Neuron (in vitro differentiated cells): ENCODE data around the gene PDP2.

Experiments
- H2AFZ ChIP-seq: one replicate; pipeline ENCODE4 v1.6.1; 2013; ENCODE audit warnings: low read depth, mild to moderate bottlenecking, inconsistent platforms, low read length, moderate library complexity
- H3K27me3 ChIP-seq: one replicate; pipeline ENCODE4 v1.6.1; 2013; ENCODE audit warnings: low read length; ENCODE audit not compliant: insufficient read depth
- H3K36me3 ChIP-seq: one replicate; pipeline ENCODE4 v1.6.1; 2013; ENCODE audit warnings: low read length; ENCODE audit not compliant: insufficient read depth
- H3K4me1 ChIP-seq: one replicate; pipeline ENCODE4 v1.6.1; 2013; ENCODE audit warnings: low read length; ENCODE audit not compliant: insufficient read depth
- H3K4me3 ChIP-seq: 2 replicates; pipeline ENCODE4 v1.5.1; 2013; ENCODE audit warnings: mild to moderate bottlenecking, low read length, moderate library complexity
- H3K9me3 ChIP-seq: one replicate; pipeline ENCODE4 v1.6.1; 2013; ENCODE audit warnings: low read length

Gene PDP2

DNA sequence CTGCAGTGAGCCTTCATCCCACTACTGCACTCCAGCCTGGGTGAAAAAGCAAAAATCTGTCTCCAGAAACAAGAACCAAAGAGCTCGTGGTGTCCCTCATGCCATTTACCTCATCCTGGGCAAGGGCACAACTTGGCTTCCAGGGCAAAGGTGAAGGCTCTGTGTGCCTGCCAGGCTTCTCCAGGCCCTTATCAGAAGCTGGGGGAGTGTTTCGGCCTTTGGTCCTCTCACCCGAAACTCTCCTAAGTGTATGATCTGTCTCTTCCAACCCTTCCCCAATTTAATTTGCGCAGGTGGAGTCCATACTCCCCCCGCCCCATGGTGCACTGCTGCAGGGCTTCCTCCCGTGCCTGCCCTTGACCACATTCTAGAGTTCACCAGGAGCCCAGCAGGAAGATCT, 56.1 kb downstream of the PDP2 start:
- Histone ChIP-seq H2AFZ (no peak overlapping the region), H3K4me1 (peaks cover 22% of the 10 kb centered on the region), H3K27me3 (no peaks in the 10 kb centered on the region), H3K4me3 (no peak overlapping the region), H3K36me3 (peaks cover 35% of the 10 kb centered on the region), H3K9me3 (no peaks in the 10 kb centered on the region)

DNA sequence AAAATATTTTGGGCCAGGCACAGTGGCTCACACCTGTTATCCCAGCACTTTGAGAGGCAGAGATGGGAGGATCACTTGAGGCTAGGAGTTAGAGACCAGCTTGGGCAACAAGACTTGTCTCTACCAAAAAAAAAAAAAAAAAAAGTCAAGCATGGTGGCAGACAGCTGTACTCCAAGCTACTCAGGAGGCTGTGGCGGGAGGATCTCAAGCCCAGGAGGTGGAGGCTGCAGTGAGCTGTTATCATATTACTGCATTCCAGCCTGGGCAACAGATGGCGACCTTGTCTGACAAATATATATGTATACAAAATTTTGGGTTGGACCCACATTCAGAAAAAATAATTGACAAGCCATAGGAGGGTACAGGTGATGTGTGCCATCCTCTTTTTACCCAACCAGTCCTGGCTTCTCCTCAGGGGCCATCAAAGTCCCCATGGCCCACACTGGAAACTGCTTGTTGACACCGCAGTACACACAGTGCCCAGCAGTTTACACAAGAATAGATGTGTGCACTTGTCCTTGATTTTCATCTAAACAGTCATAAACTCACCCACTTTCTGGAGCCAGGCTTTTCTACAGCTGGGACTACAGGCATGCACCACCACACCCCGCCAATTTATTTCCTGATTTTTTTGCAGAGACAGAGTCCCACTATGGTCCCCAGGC, 56.7 kb downstream of the PDP2 start:
- H3K9me3 ChIP-seq = no peaks in the 10 kb centered on the region
- H3K27me3 ChIP-seq = no peaks in the 10 kb centered on the region
- no peak overlapping the region for H3K4me3 ChIP-seq
- H2AFZ ChIP-seq = no peak overlapping the region
- peaks cover 22% of the 10 kb centered on the region for H3K4me1 ChIP-seq
- peaks cover 41% of the 10 kb centered on the region for H3K36me3 ChIP-seq

DNA sequence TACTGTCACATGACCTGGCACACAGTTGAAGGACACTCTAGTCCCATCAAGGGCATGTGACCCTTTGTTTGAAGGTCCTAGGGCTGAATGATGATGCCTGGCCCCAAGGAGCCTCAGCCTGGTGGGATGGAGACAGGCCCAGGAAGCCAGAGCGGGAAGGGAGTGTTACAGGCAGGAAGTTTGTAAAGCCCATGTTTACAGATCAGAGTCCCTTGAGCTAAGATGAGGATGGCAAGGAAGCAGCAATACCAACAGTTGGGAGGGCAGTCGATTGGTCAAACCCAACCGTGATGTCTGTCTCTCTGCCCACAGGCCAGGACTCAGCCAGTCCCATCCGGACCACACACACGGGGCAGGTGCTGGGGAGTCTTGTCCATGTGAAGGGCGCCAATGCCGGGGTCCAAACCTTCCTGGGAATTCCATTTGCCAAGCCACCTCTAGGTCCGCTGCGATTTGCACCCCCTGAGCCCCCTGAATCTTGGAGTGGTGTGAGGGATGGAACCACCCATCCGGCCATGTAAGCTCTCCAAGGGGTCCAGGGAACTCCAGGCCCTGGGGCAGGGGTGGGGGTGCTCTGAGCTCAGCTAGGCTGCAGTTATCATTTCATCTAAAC, 57.5 kb downstream of the PDP2 start:
- H3K27me3 ChIP-seq = no peaks in the 10 kb centered on the region
- peaks cover 19% of the 10 kb centered on the region for H3K4me1 ChIP-seq
- peaks cover 48% of the 10 kb centered on the region for H3K36me3 ChIP-seq
- no peaks in the 10 kb centered on the region for H3K9me3 ChIP-seq
- H3K4me3 ChIP-seq = no peak overlapping the region
- H2AFZ ChIP-seq = no peak overlapping the region

DNA sequence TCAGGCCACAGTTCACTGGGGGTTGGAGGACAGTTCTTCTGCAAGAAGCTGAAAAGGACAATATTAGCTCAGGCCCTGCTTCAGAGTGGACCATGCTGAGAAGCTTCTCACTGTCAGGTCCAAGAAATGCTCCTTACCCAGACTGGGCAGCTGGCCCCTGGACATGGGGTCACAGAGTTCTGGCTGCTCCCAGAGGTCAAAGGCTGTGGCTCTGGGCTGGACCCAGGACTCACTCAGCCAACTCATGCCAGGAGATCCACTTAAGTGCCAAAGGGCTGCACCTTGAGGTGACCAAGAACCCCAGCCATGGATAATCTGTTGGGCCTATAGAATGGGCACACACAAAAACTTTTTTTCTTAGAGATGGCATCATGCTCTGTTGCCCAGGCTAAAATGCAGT, 59.1 kb downstream of the PDP2 start:
- Histone ChIP-seq H3K4me3 (no peak overlapping the region), H2AFZ (no peak overlapping the region), H3K9me3 (no peaks in the 10 kb centered on the region), H3K27me3 (no peaks in the 10 kb centered on the region), H3K4me1 (peaks cover 11% of the 10 kb centered on the region), H3K36me3 (peaks cover 60% of the 10 kb centered on the region)

DNA sequence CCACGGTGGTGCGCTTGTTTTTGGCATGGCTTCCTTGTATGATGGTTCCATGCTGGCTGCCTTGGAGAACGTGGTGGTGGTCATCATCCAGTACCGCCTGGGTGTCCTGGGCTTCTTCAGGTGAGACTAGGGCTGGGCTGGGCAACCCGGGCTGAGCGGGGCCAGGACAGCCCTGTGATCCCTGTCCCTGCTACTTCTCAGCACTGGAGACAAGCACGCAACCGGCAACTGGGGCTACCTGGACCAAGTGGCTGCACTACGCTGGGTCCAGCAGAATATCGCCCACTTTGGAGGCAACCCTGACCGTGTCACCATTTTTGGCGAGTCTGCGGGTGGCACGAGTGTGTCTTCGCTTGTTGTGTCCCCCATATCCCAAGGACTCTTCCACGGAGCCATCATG, 59.9 kb downstream of the PDP2 start:
- no peaks in the 10 kb centered on the region for H3K27me3 ChIP-seq
- H3K9me3 ChIP-seq = no peaks in the 10 kb centered on the region
- peaks cover 10% of the 10 kb centered on the region for H3K4me1 ChIP-seq
- no peak overlapping the region for H3K4me3 ChIP-seq
- peaks cover 60% of the 10 kb centered on the region for H3K36me3 ChIP-seq
- no peak overlapping the region for H2AFZ ChIP-seq
